ENCODE data around the gene PAGE2B.
"Not testable (repeated sequence)": the region's sequence is repeated elsewhere in the genome, so short reads cannot be mapped to it uniquely, and the experiment has no call there.

Gene PAGE2B

DNA sequence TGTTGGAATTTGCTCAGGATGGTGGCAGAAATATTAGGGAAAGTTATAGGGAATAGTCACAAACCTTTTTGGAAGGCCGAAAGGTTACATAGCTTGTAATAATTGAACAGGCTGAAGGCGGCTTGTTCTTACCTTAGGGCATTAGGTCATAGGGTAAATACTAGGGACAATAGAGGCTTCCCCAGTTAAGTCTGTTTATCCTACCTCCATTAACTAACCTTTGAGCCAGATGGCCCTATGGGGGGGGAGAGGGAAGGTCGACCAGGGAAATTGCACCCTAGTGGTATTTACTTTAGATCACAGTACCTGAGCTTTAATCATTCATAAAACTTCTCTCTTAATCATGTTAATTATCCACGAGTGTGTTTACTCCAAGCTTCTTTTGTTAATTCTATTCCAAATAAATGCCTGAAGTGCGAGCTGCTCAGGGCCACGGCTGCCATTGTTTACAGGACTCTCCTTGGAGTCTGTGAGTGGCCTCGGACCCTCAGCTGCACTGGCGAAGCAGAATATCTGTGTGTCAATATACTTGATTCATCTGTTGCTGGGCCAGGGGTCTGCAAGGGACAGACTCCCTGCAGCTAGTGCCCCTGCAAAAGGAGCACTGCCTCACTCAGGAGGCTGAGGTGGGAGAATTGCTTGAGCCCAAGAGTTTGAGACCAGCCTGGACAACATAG, 36.9 kb downstream of the PAGE2B start:
- no peak for DNase-seq

DNA sequence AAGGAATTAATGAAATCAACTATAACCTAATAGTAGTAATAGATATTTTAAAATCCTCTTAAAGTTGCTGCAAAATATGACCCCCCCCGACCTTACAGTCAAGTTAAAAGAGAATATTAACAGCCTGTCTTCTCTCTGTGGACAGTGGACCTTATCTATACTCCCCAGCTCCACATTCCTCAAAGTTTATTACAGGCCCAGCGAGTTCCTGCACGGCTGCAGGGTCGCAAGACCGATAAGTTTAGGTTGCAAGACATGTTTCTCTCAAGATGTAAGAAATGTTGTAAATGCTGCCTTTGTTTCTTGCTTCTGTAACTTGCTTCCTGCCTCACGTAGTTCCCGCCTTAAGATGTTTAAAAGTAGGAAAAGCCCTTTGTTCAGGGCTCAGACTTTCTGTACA, 41.8 kb downstream of the PAGE2B start:
- not testable (repeated sequence) for DNase-seq

DNA sequence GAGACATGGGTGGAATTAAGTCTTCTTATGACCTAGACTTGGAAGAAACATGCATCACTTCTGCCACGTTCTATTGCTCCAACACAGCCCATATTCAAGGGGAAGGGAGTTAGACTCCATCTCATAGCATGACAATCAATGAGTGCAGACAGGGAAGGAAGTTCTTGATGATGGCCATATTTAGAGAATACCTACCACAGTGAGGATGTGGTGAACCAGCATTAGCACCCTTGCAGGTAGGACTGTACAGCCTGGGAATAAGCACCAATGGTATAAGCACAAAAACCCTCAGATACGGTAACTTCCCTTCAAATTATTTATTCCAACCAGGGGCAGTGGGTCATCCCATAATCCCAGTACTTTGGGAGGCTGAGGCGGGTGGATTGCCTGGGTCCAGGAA, 43.7 kb downstream of the PAGE2B start:
- no peak for DNase-seq

DNA sequence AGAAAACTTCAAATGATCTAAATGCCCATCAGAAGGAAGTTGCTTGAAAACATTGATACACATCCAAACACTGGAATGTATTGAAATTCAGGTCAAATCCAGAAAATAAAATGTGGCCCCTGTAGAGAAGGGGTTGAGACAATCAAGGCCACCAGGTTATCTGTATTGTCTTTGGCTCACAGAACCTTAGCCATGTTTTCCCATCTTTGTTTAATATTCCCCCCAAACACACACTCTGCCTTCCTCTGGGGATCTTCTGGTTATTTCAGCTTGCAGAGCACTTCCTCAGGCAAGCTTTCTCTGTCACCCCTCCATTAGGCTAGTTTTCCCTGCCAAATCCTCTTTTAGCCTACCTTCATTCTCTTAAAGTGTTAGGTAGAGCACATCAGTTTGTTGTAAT, 44.4 kb downstream of the PAGE2B start:
- DNase-seq = no peak

DNA sequence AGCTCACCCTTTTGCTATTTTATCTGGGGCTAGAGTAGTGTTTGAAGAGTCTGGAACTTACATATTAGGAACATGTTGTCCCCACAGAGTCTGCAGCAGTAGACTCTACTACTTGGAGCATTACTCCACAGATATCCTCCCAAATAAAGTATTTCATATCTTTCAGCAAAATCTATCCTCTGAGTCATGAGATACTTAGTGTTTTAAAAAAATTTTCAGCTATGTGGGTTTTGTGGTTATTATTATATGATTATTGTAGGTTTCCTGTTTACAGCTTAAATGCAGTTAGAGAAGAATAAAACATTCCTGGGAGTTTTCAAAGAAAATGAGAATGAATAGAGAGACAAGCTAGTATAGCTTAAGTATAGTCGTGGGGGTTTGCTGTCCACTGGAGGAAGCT, 44.9 kb downstream of the PAGE2B start:
- DNase-seq = no peak

DNA sequence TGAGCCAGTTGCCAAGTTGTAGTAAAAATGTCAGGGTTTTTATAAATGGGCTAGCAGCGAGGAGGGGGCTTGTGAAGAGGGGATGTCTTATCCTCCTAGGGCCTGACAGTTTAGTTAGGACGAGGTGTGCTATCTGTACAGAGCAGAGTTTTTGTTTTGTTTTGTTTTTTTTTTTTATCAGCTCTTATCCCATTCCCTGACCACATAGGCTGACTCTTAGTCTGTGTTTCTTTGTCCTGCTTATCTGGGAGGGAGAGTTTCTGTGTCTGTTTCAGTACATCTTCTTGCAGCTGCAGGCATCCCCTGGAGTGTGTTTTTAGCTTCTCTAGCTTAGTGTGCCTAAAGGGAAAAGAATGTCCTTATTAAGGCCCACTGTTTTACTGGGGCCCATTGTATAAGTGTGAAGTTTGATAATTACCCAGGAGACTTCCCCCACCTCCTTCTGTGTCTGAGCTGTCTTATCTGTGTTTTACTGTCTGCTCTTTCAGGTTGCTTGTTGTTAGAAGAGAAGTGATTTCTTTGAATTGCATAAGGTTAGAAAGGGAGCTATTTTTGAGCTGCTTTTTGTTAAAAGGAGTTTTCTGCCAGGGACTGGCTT, 46.0 kb downstream of the PAGE2B start:
- DNase-seq = no peak

DNA sequence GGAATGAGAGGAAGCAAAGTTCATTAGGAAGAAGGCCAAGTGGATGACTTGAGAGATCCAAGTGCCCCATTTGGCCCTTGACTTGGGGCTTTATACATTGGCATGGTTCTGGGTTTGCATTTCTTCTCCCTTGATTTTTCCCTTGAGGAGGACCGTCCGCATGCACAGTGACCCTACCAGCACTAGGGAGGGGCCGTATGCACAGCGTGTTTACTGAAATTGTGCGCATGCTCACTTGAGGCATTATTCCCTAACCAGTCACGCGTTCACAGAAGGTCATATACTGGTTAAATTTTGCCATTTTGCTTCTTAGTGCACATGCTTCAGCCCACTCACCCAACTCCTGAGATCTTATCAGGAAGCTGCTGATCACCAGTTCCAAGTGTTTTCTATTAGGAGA, 49.1 kb downstream of the PAGE2B start:
- no peak for DNase-seq

DNA sequence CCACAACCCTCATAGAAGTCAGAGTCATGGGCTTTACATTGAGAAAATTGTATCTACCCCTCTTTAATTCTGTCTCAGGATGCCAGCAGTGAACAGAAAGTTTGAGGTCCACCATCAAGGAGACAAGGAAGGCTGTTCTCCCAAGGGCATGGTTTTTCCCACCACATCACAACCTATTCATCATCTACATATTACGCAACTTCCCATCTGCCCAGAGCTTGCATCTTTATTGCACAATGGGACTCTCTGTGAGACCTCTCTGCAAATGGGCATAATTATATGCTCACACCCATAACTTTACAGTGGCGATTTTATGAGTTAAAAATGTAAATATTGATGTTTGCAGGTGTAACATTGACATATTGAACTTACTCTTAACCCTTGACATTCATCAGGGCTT, 52.9 kb downstream of the PAGE2B start:
- DNase-seq = no peak

Data from activated naive CD4-positive, alpha-beta T cell treated with anti-CD3 and anti-CD28 coated beads, Interleukin-2, amount 50 U/mL, for 16 hours (primary cell).